H1 (cell line): ENCODE results near the gene PRRC2A. TPM values are rescaled to one million over a fixed set of nuclear protein-coding genes. Genes with fewer than 3 reads are reported as not detected.

Experiments used
- microRNA-seq, 2 experiments: library from miRNA; unstranded; fragments of <30 nt; microRNA quantifications; one replicate each; pipeline versions ENCODE4 to v1.2.0, GENCODE V29; 2016 to 2020; ENCODE audit warnings: borderline microRNAs expressed in 2 of 2, borderline number of aligned reads in 2 of 2, borderline replicate concordance in 1 of 2
- polyA plus RNA-seq, 7 experiments: library from polyadenylated mRNA; depleted of rRNA in 3 of 7; stranded (reverse) in 5 of 7; unstranded in 2 of 7; fragments of >200 nt in 5 of 7; fragments of 200-250 nt in 2 of 7; gene quantifications; 1 replicate in 5 of 7; 2 replicates in 1 of 7; 4 replicates in 1 of 7; pipeline versions ENCODE4 v1.2.1 to v1.2.3, GENCODE V29; 2011 to 2013; ENCODE audit warnings: missing spikeins in 2 of 7, mixed read lengths in 2 of 7
- small RNA-seq: library from polyadenylated mRNA; stranded (forward); fragments of <200 nt; extraction: miRNeasy Mini kit (QIAGEN cat#:217004); gene quantifications from one replicate; pipeline ENCODE3, GENCODE V24; 2013; ENCODE audit not compliant: insufficient read depth
- total RNA-seq: library from RNA; stranded (reverse); fragmentation: NEBNext Ultra II Directional; extraction: Animal tissue kit (Norgen Biotek cat#: 25700); gene quantifications from 2 replicates; pipeline ENCODE4 v1.2.1, GENCODE V29; 2021

The PRRC2A gene
- total and polyA plus RNA-seq, 2 of the 8 experiments (the other 6 are each of a cell fraction or from before 2014, with no cell fraction given), result 118 to 300 TPM

Small RNAs within 50 kb of the gene (microRNA-seq; reads per million reads assigned to microRNA genes)
- 0 to 0.23 reads per million in 2 experiments for gene MIR6832

Small RNAs within 50 kb of the gene (small RNA-seq; reads per million reads assigned to genes)
- gene MIR6832 (not detected), gene RF00019 (not detected), gene SNORA38 (15.9 reads per million, percentile 89 among the genes with 10 or more reads in this experiment), gene UQCRHP1 (not detected)

Other genes with a start within 250 kb of the PRRC2A start
Only the 30 nearest of the 35 such genes appear.
- gene MICB, start 122.6 kb upstream of the PRRC2A start, total RNA-seq, result 15.4 and 16.2 TPM in 2 replicates
- gene MICB, start 122.6 kb upstream of the PRRC2A start, polyA plus RNA-seq (2011; rRNA removed), result 19.7 and 25.3 TPM in 2 replicates
- gene MCCD1, start 91.8 kb upstream of the PRRC2A start, total RNA-seq, result not detected in 2 replicates
- not detected in 2 replicates for gene MCCD1, start 91.8 kb upstream of the PRRC2A start, polyA plus RNA-seq (2011; rRNA removed)
- gene DDX39B, start 78.7 kb upstream of the PRRC2A start, total RNA-seq, result 780 and 794 TPM in 2 replicates
- 896 and 1,164 TPM in 2 replicates for gene DDX39B, start 78.7 kb upstream of the PRRC2A start, polyA plus RNA-seq (2011; rRNA removed)
- 2.9 and 3.0 TPM in 2 replicates for gene ATP6V1G2, start 74.1 kb upstream of the PRRC2A start, total RNA-seq
- 5.1 and 5.7 TPM in 2 replicates for gene ATP6V1G2, start 74.1 kb upstream of the PRRC2A start, polyA plus RNA-seq (2011; rRNA removed)
- 10.8 and 11.2 TPM in 2 replicates for gene NFKBIL1, start 73.1 kb upstream of the PRRC2A start, total RNA-seq
- gene NFKBIL1, start 73.1 kb upstream of the PRRC2A start, polyA plus RNA-seq (2011; rRNA removed), result 7.5 and 17.0 TPM in 2 replicates
- gene LTA, start 48.4 kb upstream of the PRRC2A start, total RNA-seq, result not detected in 2 replicates
- gene LTA, start 48.4 kb upstream of the PRRC2A start, polyA plus RNA-seq (2011; rRNA removed), result not detected in 2 replicates
- not detected in 2 replicates for gene TNF, start 45.1 kb upstream of the PRRC2A start, total RNA-seq
- gene TNF, start 45.1 kb upstream of the PRRC2A start, polyA plus RNA-seq (2011; rRNA removed), result not detected in 2 replicates
- 0.43 TPM in 1 of 2 replicates, not detected in the other for gene LTB, start 38.3 kb upstream of the PRRC2A start, total RNA-seq
- gene LTB, start 38.3 kb upstream of the PRRC2A start, polyA plus RNA-seq (2011; rRNA removed), result 0.47 and 0.77 TPM in 2 replicates
- gene LST1, start 34.4 kb upstream of the PRRC2A start, total RNA-seq, result not detected in 2 replicates
- 0.25 TPM in 1 of 2 replicates, not detected in the other for gene LST1, start 34.4 kb upstream of the PRRC2A start, polyA plus RNA-seq (2011; rRNA removed)
- gene NCR3, start 27.7 kb upstream of the PRRC2A start, total RNA-seq, result not detected in 2 replicates
- 0.67 and 0.72 TPM in 2 replicates for gene NCR3, start 27.7 kb upstream of the PRRC2A start, polyA plus RNA-seq (2011; rRNA removed)
- gene AIF1, start 5.5 kb upstream of the PRRC2A start, total RNA-seq, result 7.5 and 9.8 TPM in 2 replicates
- gene AIF1, start 5.5 kb upstream of the PRRC2A start, polyA plus RNA-seq (2011; rRNA removed), result 3.7 and 6.3 TPM in 2 replicates
- gene BAG6, start 31.9 kb downstream of the PRRC2A start, total RNA-seq, result 325 and 354 TPM in 2 replicates
- 199 and 291 TPM in 2 replicates for gene BAG6, start 31.9 kb downstream of the PRRC2A start, polyA plus RNA-seq (2011; rRNA removed)
- gene APOM, start 35.2 kb downstream of the PRRC2A start, total RNA-seq, result 3.4 and 3.8 TPM in 2 replicates
- gene APOM, start 35.2 kb downstream of the PRRC2A start, polyA plus RNA-seq (2011; rRNA removed), result 9.2 and 12.0 TPM in 2 replicates
- 14.6 and 15.6 TPM in 2 replicates for gene C6orf47, start 40.1 kb downstream of the PRRC2A start, total RNA-seq
- gene C6orf47, start 40.1 kb downstream of the PRRC2A start, polyA plus RNA-seq (2011; rRNA removed), result 4.7 and 7.2 TPM in 2 replicates
- 24.5 and 26.9 TPM in 2 replicates for gene GPANK1, start 44.3 kb downstream of the PRRC2A start, total RNA-seq
- 30.2 and 33.2 TPM in 2 replicates for gene GPANK1, start 44.3 kb downstream of the PRRC2A start, polyA plus RNA-seq (2011; rRNA removed)
- gene CSNK2B, start 45.4 kb downstream of the PRRC2A start, total RNA-seq, result 192 and 208 TPM in 2 replicates
- 147 and 169 TPM in 2 replicates for gene CSNK2B, start 45.4 kb downstream of the PRRC2A start, polyA plus RNA-seq (2011; rRNA removed)
- 12.1 and 12.6 TPM in 2 replicates for gene LY6G5B, start 49.3 kb downstream of the PRRC2A start, total RNA-seq
- 9.5 and 10.6 TPM in 2 replicates for gene LY6G5B, start 49.3 kb downstream of the PRRC2A start, polyA plus RNA-seq (2011; rRNA removed)
- 1.1 and 1.2 TPM in 2 replicates for gene LY6G5C, start 60.4 kb downstream of the PRRC2A start, total RNA-seq
- gene LY6G5C, start 60.4 kb downstream of the PRRC2A start, polyA plus RNA-seq (2011; rRNA removed), result 1.8 and 2.1 TPM in 2 replicates
- gene ABHD16A, start 82.6 kb downstream of the PRRC2A start, total RNA-seq, result 29.3 and 32.9 TPM in 2 replicates
- gene ABHD16A, start 82.6 kb downstream of the PRRC2A start, polyA plus RNA-seq (2011; rRNA removed), result 40.2 and 49.6 TPM in 2 replicates
- gene LY6G6F, start 86.2 kb downstream of the PRRC2A start, total RNA-seq, result not detected in 2 replicates
- gene LY6G6F, start 86.2 kb downstream of the PRRC2A start, polyA plus RNA-seq (2011; rRNA removed), result not detected in 2 replicates
- not detected in 2 replicates for gene LY6G6D, start 94.6 kb downstream of the PRRC2A start, total RNA-seq
- gene LY6G6D, start 94.6 kb downstream of the PRRC2A start, polyA plus RNA-seq (2011; rRNA removed), result 0.74 and 1.8 TPM in 2 replicates
- 0.33 TPM in 1 of 2 replicates, not detected in the other for gene LY6G6C, start 101.0 kb downstream of the PRRC2A start, total RNA-seq
- 0.23 and 0.49 TPM in 2 replicates for gene LY6G6C, start 101.0 kb downstream of the PRRC2A start, polyA plus RNA-seq (2011; rRNA removed)
- gene MPIG6B, start 102.7 kb downstream of the PRRC2A start, total RNA-seq, result not detected in 2 replicates
- gene MPIG6B, start 102.7 kb downstream of the PRRC2A start, polyA plus RNA-seq (2011; rRNA removed), result 0.18 and 0.33 TPM in 2 replicates
- 53.3 and 55.5 TPM in 2 replicates for gene DDAH2, start 108.6 kb downstream of the PRRC2A start, total RNA-seq
- gene DDAH2, start 108.6 kb downstream of the PRRC2A start, polyA plus RNA-seq (2011; rRNA removed), result 73.5 and 104 TPM in 2 replicates
- gene CLIC1, start 115.8 kb downstream of the PRRC2A start, total RNA-seq, result 250 and 259 TPM in 2 replicates
- 236 and 277 TPM in 2 replicates for gene CLIC1, start 115.8 kb downstream of the PRRC2A start, polyA plus RNA-seq (2011; rRNA removed)
- gene MSH5, start 119.3 kb downstream of the PRRC2A start, total RNA-seq, result 21.3 and 25.3 TPM in 2 replicates
- gene MSH5, start 119.3 kb downstream of the PRRC2A start, polyA plus RNA-seq (2011; rRNA removed), result 26.5 and 34.5 TPM in 2 replicates
- gene SAPCD1, start 141.9 kb downstream of the PRRC2A start, total RNA-seq, result 3.4 and 5.9 TPM in 2 replicates
- gene SAPCD1, start 141.9 kb downstream of the PRRC2A start, polyA plus RNA-seq (2011; rRNA removed), result 3.1 and 4.4 TPM in 2 replicates
- 1.5 and 2.1 TPM in 2 replicates for gene VWA7, start 156.6 kb downstream of the PRRC2A start, total RNA-seq
- 0.82 and 1.1 TPM in 2 replicates for gene VWA7, start 156.6 kb downstream of the PRRC2A start, polyA plus RNA-seq (2011; rRNA removed)
- gene VARS1, start 175.0 kb downstream of the PRRC2A start, total RNA-seq, result 162 and 163 TPM in 2 replicates
- 53.5 and 99.3 TPM in 2 replicates for gene VARS1, start 175.0 kb downstream of the PRRC2A start, polyA plus RNA-seq (2011; rRNA removed)
- gene LSM2, start 186.3 kb downstream of the PRRC2A start, total RNA-seq, result 127 and 132 TPM in 2 replicates
- 168 and 173 TPM in 2 replicates for gene LSM2, start 186.3 kb downstream of the PRRC2A start, polyA plus RNA-seq (2011; rRNA removed)